Gastrocnemius medialis (tissue), 4 donors: ENCODE data around the gene SLC25A41.

ENCODE experiments used
- POLR2A ChIP-seq, 2 donors: fragments of 450-650 bp; IDR thresholded peaks; one replicate each; pipeline ENCODE4 v1.6.1; 2017; ENCODE audit warnings: antibody characterized with exemption in 2 of 2, mild to moderate bottlenecking in 2 of 2, moderate library complexity in 2 of 2
- TF ChIP-seq, protein P1 (sequence below), 5 experiments: fragments of 450-650 bp in 3 of 5; fragments of 200-600 bp in 2 of 5; sonication (generic) in 2 of 5; IDR thresholded peaks in 4 of 5; conservative IDR thresholded peaks in 1 of 5; 1 replicate in 4 of 5; 2 replicates in 1 of 5; pipeline ENCODE4 v1.5.1; 2016 to 2019; ENCODE audit warnings: antibody characterized with exemption in 5 of 5, mild to moderate bottlenecking in 3 of 5, moderate library complexity in 3 of 5

DNA sequence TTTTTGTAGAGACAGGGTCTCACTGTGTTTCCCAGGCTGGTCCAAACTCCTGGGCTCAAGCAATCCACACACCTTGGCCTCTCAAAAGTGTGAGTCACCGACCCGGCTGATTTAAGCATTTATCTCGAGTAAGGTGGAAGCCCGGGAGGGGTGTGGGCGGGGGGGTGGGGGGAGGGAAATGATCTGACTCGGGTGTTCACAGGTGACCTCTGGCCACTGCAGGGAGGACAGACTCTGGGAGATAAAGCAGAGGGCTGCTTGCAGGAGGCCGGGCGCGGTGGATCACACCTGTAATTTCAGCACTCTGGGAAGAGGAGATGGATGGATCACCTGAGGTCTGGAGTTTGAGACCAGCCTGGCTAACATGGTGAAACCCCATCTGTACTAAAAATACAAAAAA lies 40.1 kb upstream of the SLC25A41 start:
- TF ChIP-seq, protein P1, sequence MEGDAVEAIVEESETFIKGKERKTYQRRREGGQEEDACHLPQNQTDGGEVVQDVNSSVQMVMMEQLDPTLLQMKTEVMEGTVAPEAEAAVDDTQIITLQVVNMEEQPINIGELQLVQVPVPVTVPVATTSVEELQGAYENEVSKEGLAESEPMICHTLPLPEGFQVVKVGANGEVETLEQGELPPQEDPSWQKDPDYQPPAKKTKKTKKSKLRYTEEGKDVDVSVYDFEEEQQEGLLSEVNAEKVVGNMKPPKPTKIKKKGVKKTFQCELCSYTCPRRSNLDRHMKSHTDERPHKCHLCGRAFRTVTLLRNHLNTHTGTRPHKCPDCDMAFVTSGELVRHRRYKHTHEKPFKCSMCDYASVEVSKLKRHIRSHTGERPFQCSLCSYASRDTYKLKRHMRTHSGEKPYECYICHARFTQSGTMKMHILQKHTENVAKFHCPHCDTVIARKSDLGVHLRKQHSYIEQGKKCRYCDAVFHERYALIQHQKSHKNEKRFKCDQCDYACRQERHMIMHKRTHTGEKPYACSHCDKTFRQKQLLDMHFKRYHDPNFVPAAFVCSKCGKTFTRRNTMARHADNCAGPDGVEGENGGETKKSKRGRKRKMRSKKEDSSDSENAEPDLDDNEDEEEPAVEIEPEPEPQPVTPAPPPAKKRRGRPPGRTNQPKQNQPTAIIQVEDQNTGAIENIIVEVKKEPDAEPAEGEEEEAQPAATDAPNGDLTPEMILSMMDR (IDR thresholded peaks at IDR 0.05 in 4 of 5, conservative IDR thresholded peaks at IDR 0.05 in 1 of 5): no peak
- no peak for TF ChIP-seq POLR2A (IDR thresholded peaks at IDR 0.05)
